ENCODE results near the gene IKBKE. TPM values are rescaled to one million over a fixed set of nuclear protein-coding genes. Genes with fewer than 3 reads are reported as not detected.

Gene IKBKE
- total and polyA plus RNA-seq, 2 of the 8 experiments (the other 6 are each of a cell fraction or from before 2014, with no cell fraction given), result 8.6 to 12.0 TPM

- no peak overlapping the region for H2BK20ac ChIP-seq (ENCODE audit: low read length)
- no peak overlapping the region for H2BK120ac ChIP-seq (replicated peaks; ENCODE audit: low read depth, low read length)
- no peak overlapping the region for H2AFZ ChIP-seq (ENCODE audit: low read length)
- H3K27me3 ChIP-seq (replicated peaks in 1 of 4; ENCODE audit: control insufficient read depth in 3 of 4, extremely low read depth in 1 of 4, insufficient read depth in 3 of 4, low read length in 3 of 4), result no peaks in the 10 kb centered on the region
- peaks cover 0 to 3% of the 10 kb centered on the region in 2 experiments for H4K20me1 ChIP-seq (replicated peaks in 1 of 2; ENCODE audit: control insufficient read depth in 1 of 2, insufficient read depth in 2 of 2, low read length in 2 of 2)
- no peaks in the 10 kb centered on the region for H3K36me3 ChIP-seq (ENCODE audit: control insufficient read depth in 2 of 4, insufficient read depth in 4 of 4, low read length in 3 of 4)
- H3K4me1 ChIP-seq (replicated peaks in 1 of 4; ENCODE audit: control insufficient read depth in 3 of 4, insufficient read depth in 4 of 4, low read length in 3 of 4), result no peaks in the 10 kb centered on the region; a peak in 2 of 7 replicates
- H3K18ac ChIP-seq (ENCODE audit: extremely low read depth, low read length), result no peak overlapping the region
- no peaks in the 10 kb centered on the region for H3K79me2 ChIP-seq (ENCODE audit: control insufficient read depth in 1 of 2, insufficient read depth in 2 of 2, low read length in 2 of 2)
- H3K9me3 ChIP-seq (ENCODE audit: insufficient read depth in 2 of 2, low read depth in 1 of 2, low read length in 1 of 2), result no peaks in the 10 kb centered on the region
- H3K9ac ChIP-seq (replicated peaks in 1 of 4; ENCODE audit: extremely low read depth in 1 of 4, low read depth in 3 of 4, low read length in 3 of 4), result no peak overlapping the region
- H4K8ac ChIP-seq (ENCODE audit: extremely low read depth, insufficient read depth, low read length), result no peak overlapping the region
- ChIA-PET CTCF (ENCODE audit: partially characterized antibody) (interaction anchor here (0.7 to 18.2 kb wide), 10 partner anchors 8 to 168 kb away, joined by 3 to 298 read pairs (median 4); partner anchors contain the start of gene RASSF5), POLR2A (ENCODE audit: partially characterized antibody) (interaction anchor here (1.3 kb wide), 1 partner anchor 26 kb away, joined by 6 read pairs; no protein-coding TSS in a partner anchor)
- no peaks in the 10 kb centered on the region; the same call in 1 of the 2 replicates for H3K79me1 ChIP-seq (ENCODE audit: low read depth, low read length)
- no peak overlapping the region for H3K23ac ChIP-seq (ENCODE audit: insufficient read length)
- no peak overlapping the region for H3K14ac ChIP-seq (ENCODE audit: insufficient read length)
- no peak overlapping the region for H3K4me3 ChIP-seq (ENCODE audit: extremely low read depth in 1 of 4, insufficient read depth in 2 of 4, low read depth in 3 of 4, low read length in 4 of 4)
- H3K27ac ChIP-seq (ENCODE audit: low read depth, low read length), result no peak overlapping the region
- no peak overlapping the region for H2BK15ac ChIP-seq (ENCODE audit: low read length)
- 88% methylated on average over 4 of the region's 4 CpGs; no CpG with 5 or more reads in 1 of the 2 experiments for WGBS, 2 experiments (ENCODE audit: extremely low coverage in 1 of 2, insufficient coverage in 1 of 2, insufficient read length in 1 of 2, insufficient replicate concordance in 2 of 2, low coverage in 1 of 2, low lambda C conversion rate in 2 of 2, missing lambda C conversion rate in 1 of 2)
- DNase-seq (ENCODE audit: low read depth in 1 of 2, low spot score in 2 of 2), result no peak
- no peak overlapping the region for H2BK5ac ChIP-seq (ENCODE audit: low read depth, low read length)
- H2AK5ac ChIP-seq (ENCODE audit: low read depth, low read length), result no peak overlapping the region
- H3K4ac ChIP-seq (replicated peaks; ENCODE audit: insufficient read length, low read depth, low read length), result no peak overlapping the region
- H2BK12ac ChIP-seq (ENCODE audit: low read depth, low read length), result no peak overlapping the region
- H3K4me2 ChIP-seq (ENCODE audit: insufficient read depth in 1 of 2, low read depth in 2 of 2, low read length in 2 of 2), result no peak overlapping the region
- TF ChIP-seq SP2 (IDR thresholded peaks at IDR 0.05; ENCODE audit: low read length) (no peak), POLR2AphosphoS5 (IDR thresholded peaks at IDR 0.05; ENCODE audit: low read depth, low read length) (no peak), CREB1 (IDR thresholded peaks at IDR 0.05) (no peak), JUND (IDR thresholded peaks at IDR 0.05; ENCODE audit: low read length) (no peak), USF2 (IDR thresholded peaks at IDR 0.05; ENCODE audit: low read length) (no peak), HDAC6 (IDR thresholded peaks at IDR 0.05; ENCODE audit: low read depth, low read length) (no peak), EZH2 (IDR thresholded peaks at IDR 0.05; ENCODE audit: low read depth, low read length, severe bottlenecking) (no peak), SIN3A (conservative IDR thresholded peaks at IDR 0.05 in 1 of 2, IDR thresholded peaks at IDR 0.05 in 1 of 2; ENCODE audit: low read depth in 1 of 2, low read length in 2 of 2) (no peak)
- no peak overlapping the region for H3K56ac ChIP-seq (replicated peaks; ENCODE audit: insufficient read length, low read depth, low read length)
- H3K23me2 ChIP-seq (ENCODE audit: low read depth, low read length), result no peaks in the 10 kb centered on the region; the same call in 1 of the 2 replicates
- H4K5ac ChIP-seq (ENCODE audit: insufficient read length, low read depth, low read length), result no peak overlapping the region
- FAIRE-seq, result no peak
- no peak overlapping the region for H4K91ac ChIP-seq (replicated peaks; ENCODE audit: insufficient read length, low read length)
Observed at GRCh38 chr1:206537141-206537540, 66.9 kb downstream of the IKBKE start.

All from H1 (cell line).